Kidney tubule cell (primary cell): ENCODE results near the gene PARD3.
A peak's percentile ranks its signal among the peaks of the same experiment; 100 is the strongest.
"Not testable (repeated sequence)": the region's sequence is repeated elsewhere in the genome, so short reads cannot be mapped to it uniquely, and the experiment has no call there.

Experiments used
- DNase-seq: peaks from one replicate; pipeline ENCODE4 v3.0.0-alpha.2; 2018; ENCODE audit warnings: low spot score

Gene PARD3

DNA sequence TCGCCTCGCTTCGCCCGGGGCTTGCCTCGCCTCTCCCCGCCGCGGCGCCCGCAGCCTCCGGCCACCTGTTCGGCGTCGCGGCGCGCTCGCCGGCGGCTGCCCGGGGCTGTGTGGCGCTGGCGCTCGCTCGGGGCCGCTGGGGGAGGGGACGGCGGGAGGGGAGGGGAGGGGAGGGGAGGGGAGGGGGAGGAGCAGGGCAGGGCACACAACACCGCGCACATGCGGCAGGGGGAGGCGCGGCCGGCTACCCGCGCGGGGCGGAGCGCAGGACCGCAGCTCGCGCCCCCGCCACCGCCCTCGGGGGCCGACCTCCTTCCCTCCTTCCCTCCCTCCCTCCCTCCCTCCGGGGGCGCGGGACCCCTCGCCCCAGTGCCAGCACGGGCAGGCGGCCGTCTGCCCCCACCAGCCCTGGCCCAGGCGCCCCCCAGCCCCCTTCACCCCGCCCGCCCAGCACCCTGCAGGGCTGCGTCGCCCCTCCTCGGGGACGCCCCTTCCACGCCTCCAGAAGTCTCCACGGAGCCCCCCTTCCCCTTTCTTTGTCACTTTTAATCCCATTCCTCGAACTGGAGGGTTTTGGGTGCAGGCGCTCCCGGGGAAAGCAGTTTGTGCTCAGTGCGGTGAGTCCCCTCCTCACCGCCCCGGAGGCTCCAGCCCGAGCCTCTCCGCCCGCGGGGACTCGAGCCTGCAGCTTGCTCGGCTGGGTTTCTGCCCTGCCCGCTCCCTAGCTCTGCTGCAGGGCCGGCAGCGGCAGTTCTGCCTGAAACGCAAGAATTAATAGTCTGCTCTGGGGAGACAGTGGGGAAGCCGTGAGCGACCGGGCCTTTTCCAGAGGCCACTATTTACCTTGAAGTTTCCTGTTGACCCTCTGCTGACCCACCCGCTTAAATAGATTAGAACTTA, at the start of gene PARD3:
TSS of gene PARD3 (minus strand) at position 112 of the 900 bp plus-strand sequence. CDS start 301 bp downstream, outside the sequence.
- DNase-seq: peak; percentile 76

DNA sequence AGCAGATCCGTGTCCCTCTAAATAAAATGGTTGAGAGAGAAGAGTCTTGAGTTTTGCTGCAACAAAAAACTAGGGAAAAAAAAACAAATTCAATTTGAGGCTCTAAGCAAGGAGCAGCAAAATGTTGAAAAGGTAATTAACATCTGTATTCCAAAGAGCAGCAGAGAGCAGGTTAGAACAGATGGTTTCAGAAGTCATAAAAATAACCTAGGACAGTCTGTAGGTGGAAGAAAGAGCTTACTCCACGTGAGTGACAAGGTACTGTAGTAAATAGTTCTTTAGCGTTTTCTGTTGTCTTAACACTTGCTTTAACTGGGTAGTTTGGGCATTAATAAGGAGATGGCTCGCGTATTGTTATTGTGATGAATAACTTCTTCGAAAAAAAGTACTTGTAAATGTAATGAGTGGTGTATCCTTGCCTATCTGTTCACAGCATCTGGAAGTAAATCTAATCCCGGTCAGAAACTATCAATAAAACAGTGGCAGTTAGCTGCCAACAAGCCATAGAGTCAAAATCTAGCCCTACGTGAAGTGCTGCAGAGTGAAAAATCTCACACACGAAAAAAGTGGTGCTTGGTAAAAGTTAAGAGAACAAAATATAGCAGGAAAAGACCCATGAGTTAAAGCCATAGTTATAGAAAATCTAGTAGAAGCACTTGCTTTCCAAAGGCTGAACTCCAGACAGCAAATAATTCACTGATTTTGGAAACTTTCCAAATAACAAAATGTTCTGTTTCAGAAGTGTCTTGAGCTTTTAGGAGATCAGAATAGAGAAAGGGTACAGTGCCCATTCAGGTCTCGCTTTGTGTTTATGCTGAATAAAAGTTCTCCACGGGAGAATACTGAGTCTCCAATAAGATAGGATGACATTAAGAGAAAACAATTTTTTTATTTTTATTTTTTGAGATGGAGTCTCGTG, 49.3 kb upstream of the PARD3 start:
- no peak for DNase-seq

DNA sequence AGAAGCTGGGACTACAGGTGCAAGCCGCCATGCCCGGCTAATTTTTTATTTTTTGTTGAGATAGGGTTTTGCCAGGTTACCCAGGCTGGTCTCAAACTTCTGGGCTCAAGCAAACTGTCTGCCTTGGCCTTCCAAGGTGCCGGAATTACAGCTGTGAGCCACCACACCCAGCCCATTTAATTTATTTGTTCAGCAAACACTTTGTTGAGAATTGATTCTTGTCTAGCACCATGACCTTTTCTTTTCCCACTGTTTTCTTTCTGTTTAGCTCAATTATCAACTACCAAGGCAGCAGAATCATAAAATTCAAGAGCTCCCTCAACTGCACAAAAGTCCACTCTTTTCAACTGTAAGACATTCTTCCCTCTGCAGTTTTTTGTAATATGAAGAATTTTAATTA, 47.8 kb upstream of the PARD3 start:
- DNase-seq: no peak

DNA sequence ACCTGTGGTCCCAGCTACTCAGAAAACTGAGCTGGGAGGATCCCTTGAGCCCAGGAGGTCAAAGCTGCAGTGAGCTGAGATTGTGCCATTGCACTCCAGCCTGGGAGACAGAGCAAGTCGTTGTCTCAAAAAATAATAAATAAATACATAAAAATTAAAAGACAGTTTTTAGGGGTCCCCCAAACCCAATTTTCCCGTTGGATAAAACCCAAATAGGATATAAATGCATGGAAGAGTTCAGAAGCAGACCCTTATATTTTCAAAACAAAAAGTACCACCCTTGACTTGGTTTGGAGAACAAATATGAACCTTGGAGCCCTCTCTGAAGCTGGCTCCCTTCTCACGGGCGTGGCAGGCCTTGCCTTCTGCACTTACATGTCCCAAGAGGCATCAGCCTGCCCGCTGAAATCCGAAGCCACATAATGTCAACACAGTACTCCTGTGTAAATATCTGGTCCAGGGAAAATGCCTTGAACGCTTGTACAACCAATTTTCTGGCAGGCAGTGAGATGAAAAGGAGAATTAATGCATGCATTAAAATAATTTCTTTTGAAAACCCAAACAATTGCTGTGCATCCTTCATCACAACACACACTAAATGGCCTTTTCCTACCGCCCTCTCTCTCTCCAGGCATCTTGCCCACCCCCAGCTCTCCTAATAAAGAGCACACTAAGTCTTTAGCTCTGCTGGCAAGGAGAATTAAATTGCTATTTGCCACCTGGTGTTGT, 46.4 kb upstream of the PARD3 start:
- DNase-seq: no peak

DNA sequence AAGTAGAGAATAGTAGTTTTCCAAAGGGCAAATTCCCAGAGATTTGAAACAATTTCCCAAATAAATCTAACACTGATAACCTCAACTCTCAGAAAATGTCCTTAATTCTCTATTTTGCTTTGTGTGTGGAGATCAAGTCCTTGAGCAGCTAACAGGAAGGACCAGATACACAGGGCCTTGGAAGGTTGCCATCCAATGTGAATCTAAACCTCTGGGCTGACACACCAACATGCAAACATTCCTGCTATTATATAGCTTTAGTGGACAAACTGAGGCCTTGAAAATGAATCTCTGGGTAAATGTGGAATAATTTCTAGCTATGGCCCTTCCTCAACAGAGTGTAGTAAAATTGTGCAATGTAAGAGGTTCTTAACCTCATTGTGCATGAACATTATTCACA, 44.1 kb upstream of the PARD3 start:
- DNase-seq: no peak

DNA sequence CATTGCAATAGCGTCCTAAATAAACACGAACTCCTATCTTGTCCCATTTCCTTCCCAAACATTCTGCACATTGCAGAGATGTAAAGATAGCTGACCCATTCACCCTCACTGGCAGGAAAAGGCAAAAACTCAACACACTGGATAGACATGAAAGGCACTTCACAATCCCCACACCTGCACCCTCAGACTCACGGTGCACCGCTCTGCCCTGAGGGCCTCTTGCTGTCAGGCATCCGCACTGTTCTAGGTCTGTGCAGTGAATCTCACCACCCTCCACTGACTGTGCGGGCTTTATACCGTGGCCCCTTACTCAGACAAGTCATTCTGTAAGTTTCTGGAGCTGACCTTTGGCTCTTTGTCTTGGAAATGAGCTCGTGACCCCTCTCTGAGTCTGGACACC, 42.9 kb upstream of the PARD3 start:
- DNase-seq: no peak

DNA sequence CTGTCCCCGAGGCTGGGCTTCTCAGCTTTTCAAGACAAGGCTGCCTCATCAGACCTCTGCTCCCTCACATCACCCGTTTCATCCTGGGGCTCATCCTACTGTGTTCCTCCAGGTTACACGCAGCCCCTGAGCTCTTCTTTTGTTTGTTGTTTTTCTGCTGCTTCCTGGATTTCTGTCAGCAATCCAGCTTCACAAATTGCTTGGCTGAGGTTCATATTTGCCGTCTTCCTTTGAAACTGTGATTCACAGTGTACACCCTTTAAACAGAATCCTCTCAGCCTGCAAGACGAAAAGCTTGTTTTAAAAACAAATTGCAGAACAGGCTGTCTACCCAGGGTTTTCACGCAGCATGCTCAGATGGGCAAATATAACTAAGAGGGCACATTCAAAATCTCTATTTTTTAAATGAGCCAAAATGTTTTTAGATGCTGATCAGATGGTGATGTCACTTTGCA, 39.1 kb upstream of the PARD3 start:
- peak; percentile 25 for DNase-seq

DNA sequence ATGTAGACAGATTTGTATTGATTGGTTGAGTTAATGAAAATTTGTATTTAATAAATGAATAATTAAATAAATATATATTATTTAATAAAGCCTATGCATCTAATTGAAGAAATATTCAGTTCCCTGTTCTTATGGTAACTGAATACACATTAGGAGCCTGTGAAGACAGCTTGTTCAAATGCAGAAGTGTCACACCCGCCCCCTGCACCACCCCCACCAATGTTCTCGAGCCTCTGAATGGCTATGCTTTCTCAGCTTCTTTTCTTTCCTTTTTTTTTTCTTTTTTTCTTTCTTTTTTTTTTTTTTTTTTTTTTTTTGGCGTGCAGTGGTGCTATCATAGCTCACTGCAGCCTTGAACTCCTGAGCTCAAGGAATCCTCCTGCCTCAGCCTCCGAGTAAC, 38.3 kb upstream of the PARD3 start:
- DNase-seq: no peak

DNA sequence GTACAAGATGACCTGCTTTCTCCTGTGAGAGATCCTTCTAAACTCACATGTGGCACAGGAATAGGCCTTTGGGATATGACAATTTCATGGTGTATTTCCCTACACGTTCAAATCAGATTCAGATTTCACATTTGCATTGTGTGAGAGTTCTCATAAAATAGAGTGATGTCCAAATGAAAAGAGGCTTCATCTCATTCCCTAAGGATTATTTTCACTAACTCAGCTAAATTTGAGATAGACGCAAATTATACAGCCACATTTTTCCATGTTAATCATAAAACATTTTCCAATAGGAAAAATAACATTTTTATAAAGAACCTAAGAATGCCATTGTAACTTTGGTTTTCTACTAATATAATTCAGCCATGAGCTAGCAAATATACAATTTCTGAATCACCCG, 35.5 kb upstream of the PARD3 start:
- no peak for DNase-seq

DNA sequence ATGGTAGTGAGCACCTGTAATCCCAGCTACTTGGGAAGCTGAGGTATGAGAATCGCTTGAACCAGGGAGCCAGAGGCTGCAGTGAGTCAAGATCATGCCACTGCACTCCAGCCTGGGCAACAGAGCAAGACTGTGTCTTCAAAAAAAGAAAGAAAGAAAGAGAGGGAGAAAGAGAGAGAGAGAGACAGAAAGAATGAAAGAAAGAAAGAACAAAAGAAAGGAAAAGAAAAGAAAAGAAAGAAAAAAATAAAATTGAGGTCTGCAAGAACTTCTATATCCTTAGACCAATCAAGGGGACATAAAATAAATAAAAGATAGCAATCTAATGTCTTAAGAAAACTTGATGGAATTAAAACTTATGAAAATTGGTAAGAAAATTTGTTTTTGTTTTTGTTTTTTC, 34.9 kb upstream of the PARD3 start:
- DNase-seq: peak; percentile 13

DNA sequence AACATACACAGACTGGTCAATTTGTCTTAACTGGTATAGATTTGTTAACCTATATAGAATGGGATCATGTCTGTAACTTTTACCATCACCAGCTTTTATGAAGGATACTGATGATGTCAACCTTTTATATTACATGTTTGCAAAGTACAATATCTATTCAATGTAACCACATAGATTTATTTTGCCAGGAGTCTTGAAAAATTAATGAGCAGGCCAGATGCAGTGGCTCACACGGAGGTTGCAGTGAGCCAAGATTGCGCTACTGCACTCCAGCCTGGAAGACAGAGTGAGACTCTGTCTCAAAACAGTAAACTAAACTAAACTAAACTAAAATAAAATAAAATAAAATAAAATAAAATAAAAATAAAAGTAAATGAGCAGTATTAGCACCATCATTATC, 30.0 kb upstream of the PARD3 start:
- no peak for DNase-seq

DNA sequence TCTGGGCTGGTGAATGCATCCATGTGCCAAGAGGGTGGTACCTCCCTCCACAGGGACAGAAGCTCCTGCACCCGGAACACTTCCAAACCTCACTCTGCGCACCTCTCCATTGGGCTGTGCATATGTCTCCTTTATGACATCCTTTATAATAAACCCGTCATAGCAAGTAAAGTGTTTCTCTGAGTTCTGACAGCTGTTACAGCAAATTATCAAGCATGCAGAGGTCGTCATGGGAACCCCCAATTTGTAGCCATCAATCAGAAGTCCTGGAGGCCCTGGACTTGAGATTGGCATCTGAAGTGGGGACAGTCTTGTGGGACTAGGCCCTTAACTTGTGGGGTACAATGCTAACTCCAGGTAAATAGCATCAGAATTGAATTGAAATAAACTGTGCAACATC, 29.4 kb upstream of the PARD3 start:
- no peak for DNase-seq

DNA sequence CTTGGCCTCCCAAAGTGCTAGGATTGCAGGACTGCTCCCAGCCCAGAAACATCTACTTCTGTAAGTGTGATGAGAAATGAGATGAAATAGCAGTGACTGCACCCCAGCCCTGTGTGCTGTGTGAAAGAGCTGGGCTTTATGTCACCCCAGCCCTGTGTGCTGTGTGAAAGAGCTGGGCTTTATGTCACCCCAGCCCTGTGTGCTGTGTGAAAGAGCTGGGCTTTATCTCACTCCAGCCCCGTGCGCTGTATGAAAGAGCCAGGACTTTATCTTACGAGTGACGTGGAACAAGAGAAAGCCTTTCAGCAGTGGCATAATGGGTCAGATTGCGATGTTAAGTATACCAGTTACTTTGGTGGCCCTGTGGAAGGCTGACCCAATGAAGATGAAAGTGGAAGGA, 28.4 kb upstream of the PARD3 start:
- DNase-seq: not testable (repeated sequence)

DNA sequence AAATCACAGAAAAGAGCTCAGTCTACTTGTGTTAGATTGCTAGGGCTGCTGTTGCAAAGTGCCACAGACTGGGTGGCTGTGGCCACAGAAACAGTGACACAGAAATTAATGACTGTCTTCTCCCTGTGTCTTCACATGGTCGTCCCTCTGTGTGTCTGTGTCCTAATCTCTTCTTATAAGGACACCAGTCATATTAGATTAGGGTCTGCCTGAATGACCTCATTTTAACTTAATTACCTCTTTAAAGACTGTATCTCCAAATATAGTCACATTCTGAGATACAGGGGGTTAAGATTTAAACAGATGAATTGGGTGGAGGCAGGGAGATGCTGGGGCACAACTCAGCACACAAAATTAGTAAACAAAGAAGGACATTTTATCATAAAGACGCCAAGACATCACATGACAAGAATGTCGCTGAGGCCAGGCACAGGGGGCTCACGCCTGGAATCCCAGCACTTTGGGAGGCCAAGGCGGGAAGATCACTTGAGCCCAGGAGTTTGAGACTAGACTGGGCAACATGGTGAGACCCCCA, 23.3 kb upstream of the PARD3 start:
- no peak for DNase-seq

DNA sequence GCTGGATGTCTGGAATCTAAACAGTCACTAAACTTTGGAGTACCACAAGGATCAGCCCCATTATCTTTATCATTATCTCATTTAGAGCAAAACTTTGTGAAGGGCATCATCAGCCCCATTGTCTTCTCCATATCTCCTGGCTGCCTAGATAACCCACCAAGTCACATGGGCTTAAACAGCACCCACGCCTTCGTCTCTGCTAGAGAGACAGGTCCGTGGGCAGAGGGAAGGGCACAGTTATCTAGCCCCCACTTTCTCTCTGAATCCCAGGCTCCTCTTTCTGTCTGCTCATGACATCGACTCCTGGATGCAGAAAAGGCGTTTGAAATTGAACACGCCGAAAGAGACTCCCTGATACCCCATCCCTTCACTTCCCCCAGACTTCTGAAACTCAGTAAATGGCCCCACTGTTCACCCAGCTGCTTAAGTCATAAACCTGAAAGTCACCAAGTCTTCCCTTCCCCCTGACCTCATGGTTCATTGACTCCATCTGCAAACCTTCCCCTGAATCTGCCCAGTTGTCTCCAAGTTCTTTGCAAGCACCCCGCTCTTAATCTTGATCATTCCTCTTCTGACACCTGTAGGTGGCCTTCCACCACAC, 20.9 kb upstream of the PARD3 start:
- peak; percentile 35 for DNase-seq

DNA sequence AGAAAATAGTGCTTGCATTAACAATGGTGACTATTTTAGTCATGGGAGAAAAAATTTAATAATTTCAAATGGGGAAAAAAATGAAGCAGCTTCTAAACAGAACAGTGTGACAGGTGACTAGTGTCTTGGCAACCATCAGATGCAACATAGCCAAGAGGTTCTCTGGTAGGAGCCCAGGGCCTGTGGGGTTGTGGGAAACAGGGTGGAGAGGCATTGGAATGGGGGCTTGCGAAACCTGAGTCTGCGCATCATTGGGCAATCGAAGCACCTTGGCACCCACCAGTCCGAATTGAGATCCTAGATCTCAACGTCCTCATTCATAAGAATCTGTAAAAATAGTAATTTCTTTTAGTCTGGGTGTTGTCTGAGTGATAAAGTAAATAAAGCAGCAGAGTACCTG, 19.2 kb upstream of the PARD3 start:
- DNase-seq: no peak

DNA sequence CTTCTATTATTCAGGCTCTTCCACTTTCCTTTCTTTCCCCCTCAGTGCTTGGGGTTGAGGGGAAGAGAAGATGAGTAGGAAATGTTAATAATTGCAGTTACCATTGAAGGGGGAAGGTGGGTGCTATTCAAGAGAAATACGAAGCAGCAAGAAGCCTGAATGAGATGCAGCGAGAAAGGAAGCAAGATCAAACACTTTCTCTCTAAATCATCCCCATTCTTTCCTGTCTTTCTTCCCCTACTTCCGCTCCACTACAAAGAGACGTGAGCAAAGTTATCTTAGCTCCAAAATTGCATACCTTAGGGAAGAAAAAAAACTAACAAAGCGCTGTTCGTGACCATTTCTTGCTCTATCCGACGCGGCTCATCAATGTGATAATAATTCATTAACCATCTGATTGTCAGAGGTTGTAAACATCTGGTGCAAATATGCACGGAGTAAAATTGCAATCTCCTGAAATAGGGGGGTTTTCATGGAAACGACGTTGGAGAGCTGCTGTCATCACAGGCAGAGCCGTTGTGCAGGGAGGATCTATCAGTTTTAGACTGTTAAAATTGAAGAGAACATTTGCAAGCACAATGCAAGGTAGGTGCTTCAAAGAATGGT, 15.2 kb upstream of the PARD3 start:
- DNase-seq: no peak

DNA sequence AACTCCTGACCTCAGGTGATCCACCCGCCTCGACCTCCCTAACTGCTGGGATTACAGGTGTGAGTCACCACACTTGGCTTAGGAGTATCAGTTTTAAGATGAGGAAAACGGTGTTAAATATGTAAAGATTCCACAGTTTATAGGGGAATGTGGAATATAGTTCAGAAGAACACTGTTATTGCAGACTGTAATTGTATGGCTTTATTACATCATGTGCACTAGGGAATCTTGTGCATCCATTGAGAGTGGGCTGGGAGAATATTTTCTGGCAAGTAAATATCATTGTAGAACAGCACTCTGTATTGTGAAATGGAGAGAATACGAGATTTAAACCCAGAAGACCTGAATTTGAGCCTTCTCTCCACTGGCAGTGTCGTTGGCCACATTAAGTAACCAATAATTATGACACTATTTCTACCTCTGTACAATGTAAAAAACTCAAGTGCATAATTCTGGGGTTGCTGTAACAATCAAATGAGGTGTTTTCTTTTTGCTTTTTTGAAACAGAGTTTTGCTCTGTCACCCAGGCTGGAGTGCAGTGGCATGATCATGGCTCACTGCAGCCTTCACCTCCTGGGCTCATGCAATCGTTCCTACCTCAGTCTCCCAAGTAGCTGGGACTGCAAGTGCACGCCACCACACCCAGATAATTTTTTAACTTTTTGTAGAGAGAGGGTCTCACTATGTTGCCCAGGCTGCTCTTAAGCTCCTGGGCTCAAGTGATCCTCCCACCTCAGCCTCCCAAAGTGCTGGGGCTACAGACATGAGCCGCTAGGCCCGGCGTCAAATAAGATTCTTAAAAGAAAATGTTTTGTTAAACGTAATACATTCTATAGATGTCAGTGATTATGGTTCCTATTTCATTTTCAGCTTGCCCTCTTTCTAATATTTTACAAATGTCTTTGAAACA, 12.0 kb upstream of the PARD3 start:
- DNase-seq: no peak

DNA sequence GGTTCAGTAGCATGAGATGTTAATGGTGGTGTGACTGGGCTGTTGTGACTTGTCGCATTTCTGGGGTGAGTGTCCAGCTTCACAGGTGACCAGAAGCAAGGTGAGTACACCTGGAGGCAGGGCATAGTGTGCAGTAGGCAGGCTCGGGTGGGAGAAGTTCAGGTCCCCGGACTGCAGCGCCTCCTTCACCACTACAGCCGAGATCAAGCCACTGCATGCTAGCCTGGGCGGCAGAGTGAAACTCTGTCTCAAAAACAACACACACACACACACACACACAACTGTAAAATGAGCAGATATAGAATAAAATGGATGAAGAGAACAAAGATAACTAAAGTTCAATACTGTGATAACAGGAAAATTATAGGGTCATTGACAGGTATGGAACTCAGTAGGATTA, 11.1 kb upstream of the PARD3 start:
- DNase-seq: no peak

DNA sequence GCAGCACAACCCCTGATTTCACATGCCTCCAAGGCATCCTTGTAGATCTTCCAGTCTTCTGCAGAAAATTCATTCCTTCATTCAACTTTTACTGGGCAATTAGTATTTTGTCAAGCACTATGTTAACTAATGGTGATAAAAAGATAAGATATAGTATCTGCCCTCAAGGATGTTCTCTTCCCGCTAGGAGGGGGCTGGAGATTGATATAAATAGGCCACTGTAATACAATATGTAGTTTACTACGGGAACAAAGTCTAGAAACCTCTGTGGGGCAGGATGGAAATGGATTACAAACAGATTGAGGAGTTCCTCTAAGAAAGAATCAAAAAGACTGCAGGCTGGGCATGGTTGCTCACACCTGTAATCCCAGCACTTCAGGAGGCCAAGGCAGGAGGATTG, 10.3 kb upstream of the PARD3 start:
- DNase-seq: no peak
